Measurements from ENCODE around the gene ZFP36.

DNA sequence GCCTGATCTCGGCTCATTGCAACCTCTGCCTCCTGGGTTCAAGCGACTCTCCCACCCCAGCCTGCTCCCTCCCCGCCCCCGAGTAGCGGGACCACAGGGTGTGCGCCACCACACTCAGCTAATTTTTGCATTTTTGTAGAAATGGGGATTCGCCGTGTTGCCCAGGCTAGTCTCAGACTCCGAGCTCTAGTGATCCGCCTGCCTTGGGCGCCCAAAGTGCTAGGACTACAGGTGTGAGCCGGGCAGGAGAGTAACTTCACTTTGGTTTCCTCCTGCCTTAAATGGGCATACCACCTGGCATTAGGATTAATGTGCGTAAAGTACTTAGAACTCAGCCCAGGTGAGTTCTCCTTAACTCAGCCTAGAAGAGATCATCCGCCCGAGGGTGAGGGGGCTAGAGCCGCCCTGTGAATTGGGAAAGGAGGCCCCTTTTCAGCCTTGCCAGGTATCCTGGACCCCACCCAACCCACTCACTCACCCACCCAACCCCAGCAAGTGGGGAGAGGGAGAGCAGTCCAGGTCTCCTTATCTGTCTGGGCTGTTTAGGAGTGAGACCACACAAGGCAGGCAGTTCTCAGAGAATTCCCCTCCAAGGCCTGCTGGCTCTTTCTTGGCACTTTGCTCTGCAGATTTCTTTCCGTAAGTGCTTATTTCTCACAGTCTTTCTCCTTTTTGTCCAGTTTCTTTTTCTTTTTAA is 1.2 kb upstream of the ZFP36 start:
- no peak for TF ChIP-seq POLR2AphosphoS5 (IDR thresholded peaks at IDR 0.05; ENCODE audit: low read depth, low read length)
- TF ChIP-seq, protein P1, sequence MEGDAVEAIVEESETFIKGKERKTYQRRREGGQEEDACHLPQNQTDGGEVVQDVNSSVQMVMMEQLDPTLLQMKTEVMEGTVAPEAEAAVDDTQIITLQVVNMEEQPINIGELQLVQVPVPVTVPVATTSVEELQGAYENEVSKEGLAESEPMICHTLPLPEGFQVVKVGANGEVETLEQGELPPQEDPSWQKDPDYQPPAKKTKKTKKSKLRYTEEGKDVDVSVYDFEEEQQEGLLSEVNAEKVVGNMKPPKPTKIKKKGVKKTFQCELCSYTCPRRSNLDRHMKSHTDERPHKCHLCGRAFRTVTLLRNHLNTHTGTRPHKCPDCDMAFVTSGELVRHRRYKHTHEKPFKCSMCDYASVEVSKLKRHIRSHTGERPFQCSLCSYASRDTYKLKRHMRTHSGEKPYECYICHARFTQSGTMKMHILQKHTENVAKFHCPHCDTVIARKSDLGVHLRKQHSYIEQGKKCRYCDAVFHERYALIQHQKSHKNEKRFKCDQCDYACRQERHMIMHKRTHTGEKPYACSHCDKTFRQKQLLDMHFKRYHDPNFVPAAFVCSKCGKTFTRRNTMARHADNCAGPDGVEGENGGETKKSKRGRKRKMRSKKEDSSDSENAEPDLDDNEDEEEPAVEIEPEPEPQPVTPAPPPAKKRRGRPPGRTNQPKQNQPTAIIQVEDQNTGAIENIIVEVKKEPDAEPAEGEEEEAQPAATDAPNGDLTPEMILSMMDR (IDR thresholded peaks at IDR 0.05): no peak
